Activated CD8-positive, alpha-beta T cell treated with anti-CD3 and anti-CD28 coated beads for 36 hours (primary cell): ENCODE data around the gene GRAMD4. TPM values are rescaled to one million over a fixed set of nuclear protein-coding genes. Genes with fewer than 3 reads are reported as not detected.

Experiments used
- ATAC-seq: fragments of 200-7000 bp; cut with Tn5 transposase; one replicate; pipeline ENCODE4 v1.10.0; 2021; ENCODE audit warnings: mild to moderate bottlenecking, moderate library complexity
- CTCF ChIA-PET: fragments of 350-600 bp; sonication (Branson Sonifier 250); formaldehyde crosslinking; loops from one replicate; lab custom pipeline; 2021; ENCODE audit warnings: antibody characterized with exemption; lab: Charles Lee
- POLR2A ChIA-PET: fragments of 350-600 bp; sonication (Branson Sonifier 250); formaldehyde crosslinking; loops from one replicate; lab custom pipeline; 2021; ENCODE audit warnings: antibody characterized with exemption; lab: Charles Lee
- DNase-seq: peaks from one replicate; pipeline ENCODE4 v3.0.0-alpha.2; 2020
- H3K27ac Mint-ChIP-seq: one replicate; pipeline ENCODE4 v1.8.0; 2021; ENCODE audit warnings: mild to moderate bottlenecking, mixed read lengths
- H3K27me3 Mint-ChIP-seq: one replicate; pipeline ENCODE4 v1.8.0; 2021; ENCODE audit warnings: mixed read lengths
- H3K36me3 Mint-ChIP-seq: one replicate; pipeline ENCODE4 v1.8.0; 2021; ENCODE audit warnings: low read depth, mixed read lengths
- H3K4me1 Mint-ChIP-seq: one replicate; pipeline ENCODE4 v1.8.0; 2021; ENCODE audit warnings: low read depth, mixed read lengths
- H3K4me3 Mint-ChIP-seq: one replicate; pipeline ENCODE4 v1.8.0; 2021; ENCODE audit warnings: mild to moderate bottlenecking, moderate library complexity, mixed read lengths
- H3K9me3 Mint-ChIP-seq: one replicate; pipeline ENCODE4 v1.8.0; 2021; ENCODE audit warnings: mixed read lengths
- CTCF ChIP-seq: fragments of 200-600 bp; IDR thresholded peaks from one replicate; pipeline ENCODE4 v1.8.0; 2022; ENCODE audit warnings: antibody characterized with exemption, mild to moderate bottlenecking
- intact Hi-C: fragments of 100-400 bp; cut with micrococcal nuclease; formaldehyde crosslinking; loops from one replicate; pipeline ENCODE4 v1.10.0; 2022
- total RNA-seq, 2 experiments: library from RNA; stranded (reverse); gene quantifications; one replicate each; pipeline ENCODE4 v1.2.3, GENCODE V29; 2021

The GRAMD4 gene
- total RNA-seq, 2 experiments from 2014 or later: 26.9 to 28.1 TPM

DNA sequence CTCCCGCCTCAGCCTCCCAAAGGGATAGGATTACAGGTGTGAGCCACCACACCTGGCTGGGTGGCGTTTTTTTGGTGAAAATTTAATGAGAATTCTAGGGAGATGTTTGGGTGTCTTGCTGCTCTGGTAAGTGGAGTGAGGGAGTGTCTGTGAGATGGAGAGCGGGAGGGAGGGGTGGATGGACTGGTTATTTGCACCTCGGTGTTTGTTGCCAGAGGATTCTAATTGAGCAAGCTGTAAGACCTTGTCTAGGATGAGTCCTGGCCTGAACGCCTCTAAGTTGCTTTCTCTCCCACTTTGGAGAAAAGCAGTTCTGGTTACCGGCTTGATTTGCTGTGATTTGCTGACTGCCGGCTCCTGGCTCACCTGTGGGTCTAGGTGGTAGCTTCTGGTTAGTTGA is 22.0 kb upstream of the GRAMD4 start:
- Mint-ChIP-seq H3K27ac (no peak overlapping the region), H3K36me3 (no peaks in the 10 kb centered on the region), H3K27me3 (no peaks in the 10 kb centered on the region), H3K9me3 (no peaks in the 10 kb centered on the region), H3K4me1 (peaks cover 5% of the 10 kb centered on the region), H3K4me3 (no peak overlapping the region)
- intact Hi-C loops: no loop called here
- ATAC-seq (no peak), DNase-seq (no peak)
- ChIA-PET CTCF (interaction anchor here (1.3 to 1.7 kb wide), 2 partner anchors 84 to 161 kb away, joined by 3 to 4 read pairs; no protein-coding TSS in a partner anchor), POLR2A (interaction anchor here (0.6 to 2.3 kb wide), 2 partner anchors 14 to 246 kb away, joined by 3 to 5 read pairs; no protein-coding TSS in a partner anchor)
- TF ChIP-seq CTCF: no peak

DNA sequence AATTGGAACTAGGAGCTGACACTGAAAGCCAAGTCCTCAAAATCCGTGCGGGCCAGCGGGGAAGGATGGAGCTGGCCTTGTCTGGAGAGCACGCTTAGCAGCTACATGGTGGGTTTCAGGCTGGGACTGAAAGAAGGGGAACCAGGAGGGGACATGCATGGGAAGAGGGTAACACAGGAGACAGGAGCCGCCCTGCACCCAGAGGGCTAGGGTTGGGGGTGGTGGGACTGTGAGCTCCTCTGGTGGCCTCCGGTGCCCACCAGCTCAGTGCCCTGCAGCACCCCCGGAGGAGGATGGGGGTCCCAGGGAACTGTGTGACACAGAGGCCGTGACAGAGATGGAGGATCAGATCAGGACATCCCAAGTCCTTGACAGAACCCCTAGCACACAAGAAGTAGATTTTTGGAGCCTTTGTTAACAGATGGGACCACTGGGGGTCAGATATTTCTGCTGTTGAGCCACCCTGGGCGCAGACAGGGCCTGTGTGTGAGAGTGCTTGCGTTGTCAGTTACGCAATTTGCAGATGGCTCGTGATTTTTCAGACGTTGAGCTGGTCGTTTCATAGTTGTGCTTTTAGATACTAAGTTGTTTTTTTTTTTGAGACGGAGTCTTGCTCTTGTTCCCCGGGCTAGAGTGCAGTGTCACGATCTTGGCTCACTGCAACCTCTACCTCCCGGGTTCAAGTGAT is 21.3 kb upstream of the GRAMD4 start:
- DNase-seq (no peak), ATAC-seq (no peak)
- Mint-ChIP-seq H3K4me3 (no peak overlapping the region), H3K27me3 (no peaks in the 10 kb centered on the region), H3K9me3 (no peaks in the 10 kb centered on the region), H3K36me3 (no peaks in the 10 kb centered on the region), H3K27ac (no peak overlapping the region), H3K4me1 (peaks cover 4% of the 10 kb centered on the region)
- no peak for TF ChIP-seq CTCF
- intact Hi-C loops: no loop called here
- CTCF ChIA-PET: interaction anchor here (0.8 to 1.7 kb wide), 3 partner anchors 88 to 205 kb away, joined by 3 to 4 read pairs (median 3); no protein-coding TSS in a partner anchor
- POLR2A ChIA-PET: interaction anchor here (0.6 to 2.3 kb wide), 3 partner anchors 14 to 247 kb away, joined by 3 to 5 read pairs (median 5); no protein-coding TSS in a partner anchor

DNA sequence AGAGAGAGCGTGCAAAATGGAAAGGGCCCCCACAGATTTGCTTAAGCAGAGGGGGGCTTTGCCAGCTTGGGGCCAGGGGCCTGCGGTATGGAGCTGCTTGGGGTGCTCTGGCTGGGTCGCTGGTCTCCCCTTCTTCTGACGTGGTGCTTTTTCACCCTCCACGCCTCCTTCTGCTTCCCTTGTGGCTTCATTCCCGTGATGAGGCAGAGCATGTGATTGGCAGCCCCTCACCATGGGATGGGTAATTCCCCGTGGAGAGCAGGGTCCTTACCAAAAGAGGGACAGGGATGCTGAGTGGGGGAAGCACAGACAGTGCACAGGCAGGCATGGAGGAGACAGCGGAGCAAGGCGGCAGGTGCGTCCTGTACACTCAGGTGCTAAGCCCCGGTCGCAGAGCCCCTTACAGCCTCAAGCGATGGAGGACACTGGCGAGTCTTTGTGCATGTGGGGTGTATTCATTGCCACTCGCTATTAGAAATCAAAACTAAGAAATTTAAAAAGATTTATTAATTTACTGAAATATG is 19.9 kb upstream of the GRAMD4 start:
- Mint-ChIP-seq H3K27me3 (no peaks in the 10 kb centered on the region), H3K27ac (no peak overlapping the region), H3K9me3 (peaks cover 2% of the 10 kb centered on the region), H3K36me3 (no peaks in the 10 kb centered on the region), H3K4me3 (no peak overlapping the region), H3K4me1 (peaks cover 12% of the 10 kb centered on the region)
- ChIA-PET CTCF (no interaction called here), POLR2A (interaction anchor here (1.2 kb wide), 1 partner anchor 12 kb away, joined by 3 read pairs; no protein-coding TSS in a partner anchor)
- intact Hi-C loops: no loop called here
- ATAC-seq (no peak), DNase-seq (no peak)
- TF ChIP-seq CTCF: no peak

- Mint-ChIP-seq H3K4me1 (peaks cover 12% of the 10 kb centered on the region), H3K4me3 (no peak overlapping the region), H3K36me3 (no peaks in the 10 kb centered on the region), H3K27me3 (no peaks in the 10 kb centered on the region), H3K27ac (no peak overlapping the region), H3K9me3 (peaks cover 4% of the 10 kb centered on the region)
- DNase-seq (no peak), ATAC-seq (no peak)
- intact Hi-C loops: no loop called here
- ChIA-PET CTCF (interaction anchor here (1.5 kb wide), 1 partner anchor 8 kb away, joined by 3 read pairs; no protein-coding TSS in a partner anchor), POLR2A (no interaction called here)
- TF ChIP-seq CTCF: no peak
Measured at GRCh38 chr22:46602025-46602424, 18.2 kb upstream of the GRAMD4 start.

DNA sequence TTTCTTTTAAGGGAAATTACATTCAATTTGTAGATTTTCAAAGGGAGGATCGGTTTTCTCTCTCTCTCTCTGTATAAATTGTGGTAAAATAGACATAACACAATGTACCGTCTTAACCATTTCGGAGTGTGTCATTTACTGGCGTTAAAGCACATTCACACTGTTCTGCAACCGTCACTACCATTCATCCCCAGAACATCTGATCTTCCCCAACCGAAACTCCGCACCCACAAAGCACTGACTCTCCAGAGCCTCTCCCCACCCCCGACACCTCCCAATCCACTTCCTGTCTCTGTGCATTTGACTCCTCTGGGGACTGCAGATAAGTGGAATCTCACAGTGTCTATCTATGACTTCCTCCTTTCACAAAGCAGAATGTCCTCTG is 15.9 kb upstream of the GRAMD4 start:
- H3K36me3 Mint-ChIP-seq: no peaks in the 10 kb centered on the region
- H3K9me3 Mint-ChIP-seq: peaks cover 4% of the 10 kb centered on the region
- peaks cover 12% of the 10 kb centered on the region for H3K4me1 Mint-ChIP-seq
- ATAC-seq (peak; percentile 98), DNase-seq (peak; percentile 89)
- TF ChIP-seq CTCF: no peak
- no peaks in the 10 kb centered on the region for H3K27me3 Mint-ChIP-seq
- H3K4me3 Mint-ChIP-seq: peak overlapping the region; percentile 54
- peak overlapping the region; percentile 75 for H3K27ac Mint-ChIP-seq
- ChIA-PET POLR2A (no interaction called here), CTCF (no interaction called here)
- intact Hi-C loops: no loop called here
